ENCODE measurements around the gene CENPN. TPM values are rescaled to one million over a fixed set of nuclear protein-coding genes. Genes with fewer than 3 reads are reported as not detected.

The CENPN gene
- total RNA-seq, 1 experiment from 2014 or later: 56.6 TPM

GRCh38 chr16:81012974-81013373, 6.0 kb downstream of the CENPN start:
- ChIA-PET POLR2A (no interaction called here), CTCF (no interaction called here)
- Histone ChIP-seq H3K36me3 (ENCODE audit: control insufficient read depth, insufficient read depth, low read length) (peaks cover 26% of the 10 kb centered on the region; the same call in 1 of the 2 replicates), H3K4me1 (ENCODE audit: control insufficient read depth, insufficient read depth, low read length) (peaks cover 3% of the 10 kb centered on the region; the same call in 1 of the 2 replicates), H3K9me3 (ENCODE audit: control insufficient read depth, insufficient read depth, low read depth, low read length) (no peaks in the 10 kb centered on the region), H3K4me3 (ENCODE audit: low read depth in 2 of 2, low read length in 2 of 2) (no peak overlapping the region), H3K27ac (ENCODE audit: low read length) (no peak overlapping the region), H3K27me3 (ENCODE audit: control insufficient read depth, insufficient read depth, low read length) (no peaks in the 10 kb centered on the region)
- no TSS peak for BruUV-seq (replicated peaks)
- no peak for DNase-seq (ENCODE audit: low read depth, low spot score)
- in situ Hi-C loops (cut with HindIII; ENCODE audit: low pct_unique_long_range_greater_than_20kb, low sequenced_read_pairs) (no loop called here), intact Hi-C loops (cut with micrococcal nuclease; ENCODE audit: unreplicated experiment) (no loop called here)
- TF ChIP-seq REST (IDR thresholded peaks at IDR 0.05; ENCODE audit: insufficient read depth in 1 of 2, low read depth in 2 of 2, low read length in 1 of 2): no peak
- no peak for TF ChIP-seq SIN3A (IDR thresholded peaks at IDR 0.05; ENCODE audit: borderline replicate concordance, insufficient read depth, low read depth, low read length)
- no peak for TF ChIP-seq POLR2AphosphoS5 (IDR thresholded peaks at IDR 0.05; ENCODE audit: low read depth, low read length)
- TF ChIP-seq CTCF (IDR thresholded peaks at IDR 0.05): no peak
- TF ChIP-seq TCF7L2 (IDR thresholded peaks at IDR 0.05; ENCODE audit: low read depth, low read length): no peak
- no peak for ATAC-seq

GRCh38 chr16:81014672-81015071, 7.7 kb downstream of the CENPN start:
- peaks cover 26% of the 10 kb centered on the region; the same call in 1 of the 2 replicates for H3K36me3 ChIP-seq (ENCODE audit: control insufficient read depth, insufficient read depth, low read length)
- CTCF ChIA-PET: no interaction called here

More at GRCh38 chr16:81014672-81015071, 7.7 kb downstream of the CENPN start:
- Histone ChIP-seq H3K4me1 (ENCODE audit: control insufficient read depth, insufficient read depth, low read length) (no peaks in the 10 kb centered on the region), H3K4me3 (ENCODE audit: low read depth in 2 of 2, low read length in 2 of 2) (no peak overlapping the region), H3K9me3 (ENCODE audit: control insufficient read depth, insufficient read depth, low read depth, low read length) (no peaks in the 10 kb centered on the region), H3K27me3 (ENCODE audit: control insufficient read depth, insufficient read depth, low read length) (no peaks in the 10 kb centered on the region), H3K27ac (ENCODE audit: low read length) (no peak overlapping the region)
- POLR2A ChIA-PET: no interaction called here
- ATAC-seq (no peak), DNase-seq (ENCODE audit: low read depth, low spot score) (no peak)
- intact Hi-C loops (cut with micrococcal nuclease; ENCODE audit: unreplicated experiment): no loop called here
- TF ChIP-seq REST (IDR thresholded peaks at IDR 0.05; ENCODE audit: insufficient read depth in 1 of 2, low read depth in 2 of 2, low read length in 1 of 2): no peak
- TF ChIP-seq TCF7L2 (IDR thresholded peaks at IDR 0.05; ENCODE audit: low read depth, low read length): no peak
- TF ChIP-seq CTCF (IDR thresholded peaks at IDR 0.05): no peak
- TF ChIP-seq POLR2AphosphoS5 (IDR thresholded peaks at IDR 0.05; ENCODE audit: low read depth, low read length): no peak
- no peak for TF ChIP-seq SIN3A (IDR thresholded peaks at IDR 0.05; ENCODE audit: borderline replicate concordance, insufficient read depth, low read depth, low read length)
- BruUV-seq (replicated peaks): no TSS peak
- in situ Hi-C loops (cut with HindIII; ENCODE audit: low pct_unique_long_range_greater_than_20kb, low sequenced_read_pairs): no loop called here
